ENCODE results near the gene REEP5.
A peak's percentile ranks its signal among the peaks of the same experiment; 100 is the strongest.
"Not testable (repeated sequence)": the region's sequence is repeated elsewhere in the genome, so short reads cannot be mapped to it uniquely, and the experiment has no call there.

Gene REEP5

DNA sequence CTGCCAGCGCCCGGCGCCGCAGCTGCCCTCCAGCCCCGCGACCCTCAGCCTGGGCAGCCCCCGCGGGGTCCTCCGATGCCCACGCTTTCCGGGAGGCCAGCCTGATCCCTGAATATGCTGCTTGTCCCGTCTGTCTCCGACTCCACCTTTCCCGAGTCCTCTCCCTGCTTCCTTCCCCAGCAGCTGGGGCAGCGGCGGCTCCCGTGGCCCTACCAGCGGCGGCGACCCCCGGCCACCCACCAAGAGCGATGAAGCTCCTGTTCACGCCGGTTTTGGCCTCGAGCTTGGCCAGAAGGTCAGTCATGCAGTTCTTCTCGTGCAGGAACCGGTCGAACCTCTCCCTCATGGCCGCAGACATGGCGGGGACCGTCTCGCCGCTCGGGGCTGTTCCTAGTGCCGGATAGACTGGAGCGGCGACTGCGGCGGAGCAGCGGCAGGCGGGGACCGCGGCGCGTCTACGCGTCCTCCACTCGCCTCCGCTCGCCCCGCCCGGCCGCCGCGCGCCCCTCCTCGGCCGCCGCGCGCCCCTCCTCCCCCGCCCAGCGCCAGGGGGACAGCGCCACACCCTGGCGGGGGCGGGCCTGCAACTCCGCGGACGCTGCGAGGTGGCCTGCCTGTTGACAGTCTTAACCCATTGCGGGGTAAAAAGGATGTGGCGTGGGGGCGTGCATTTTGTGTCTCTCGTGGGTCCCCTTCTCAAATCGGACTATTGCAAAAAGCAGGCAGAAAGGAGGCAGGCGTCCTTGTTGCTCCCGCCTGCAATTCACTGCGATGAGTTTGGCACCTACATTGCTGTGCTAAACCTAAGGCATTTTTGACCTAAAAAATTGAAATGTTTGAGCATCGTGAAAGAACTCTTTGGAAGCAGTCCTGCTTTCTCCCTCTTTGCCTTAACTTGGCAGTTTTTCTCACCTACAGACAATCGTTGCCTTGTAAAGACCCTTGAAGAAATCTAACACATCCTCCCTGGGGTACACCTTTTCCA, at the start of gene REEP5:
Gene REEP5 (minus strand): TSS at position 395 of the 985 bp plus-strand sequence. CDS start 37 bp downstream, at position 358.
- DNase-seq, result peak; percentile 81

DNA sequence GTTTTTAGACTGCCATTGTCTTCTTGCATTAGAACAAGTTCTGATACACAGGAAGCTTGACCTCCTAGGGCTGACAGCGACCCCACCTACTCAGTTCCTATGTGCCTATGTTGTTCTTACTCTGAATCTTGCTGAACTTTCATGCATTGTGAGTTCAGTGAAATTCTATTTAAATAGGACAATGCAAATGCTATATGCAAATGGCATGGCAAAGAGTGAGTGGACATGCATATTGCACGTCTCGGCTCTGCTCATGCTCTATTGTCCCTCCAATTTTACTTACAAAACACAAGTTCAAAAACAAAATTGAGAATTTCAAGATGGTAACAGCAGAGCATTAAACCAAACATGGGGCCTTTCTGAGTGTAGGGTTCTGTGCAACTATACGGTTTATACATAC, 49.2 kb upstream of the REEP5 start:
- DNase-seq, result no peak

DNA sequence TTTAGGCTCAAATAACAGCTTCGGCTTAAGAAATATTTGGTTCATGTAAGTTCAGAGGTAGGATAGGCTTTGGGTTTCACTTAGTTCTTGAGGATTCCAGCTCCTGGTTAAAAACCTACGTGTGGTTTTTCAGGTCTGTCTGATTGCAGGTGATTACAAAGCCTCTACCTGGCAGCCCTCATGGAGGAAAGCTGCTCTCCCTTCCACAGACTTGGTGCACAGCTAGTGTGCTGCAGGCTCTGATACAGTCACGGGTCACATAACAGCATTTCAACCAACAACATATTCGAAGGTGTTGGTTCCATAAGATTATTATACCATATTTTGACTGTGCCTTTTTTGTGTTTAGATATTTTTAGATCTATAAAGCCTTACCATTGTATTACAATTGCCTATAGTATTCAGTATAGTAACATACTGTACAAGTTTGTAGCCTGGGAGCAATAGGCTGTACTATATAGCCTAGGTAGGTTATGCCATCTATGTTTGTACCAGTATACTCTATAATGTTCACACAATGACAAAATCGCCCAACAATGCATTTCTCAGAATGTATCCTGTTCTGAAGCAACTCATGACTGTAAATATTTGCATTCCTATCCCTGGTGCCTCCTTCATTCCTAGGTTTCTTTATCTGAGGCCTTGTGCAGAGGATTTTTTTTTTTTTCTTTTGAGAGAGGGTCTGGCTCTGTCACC, 46.5 kb upstream of the REEP5 start:
- no peak for DNase-seq

DNA sequence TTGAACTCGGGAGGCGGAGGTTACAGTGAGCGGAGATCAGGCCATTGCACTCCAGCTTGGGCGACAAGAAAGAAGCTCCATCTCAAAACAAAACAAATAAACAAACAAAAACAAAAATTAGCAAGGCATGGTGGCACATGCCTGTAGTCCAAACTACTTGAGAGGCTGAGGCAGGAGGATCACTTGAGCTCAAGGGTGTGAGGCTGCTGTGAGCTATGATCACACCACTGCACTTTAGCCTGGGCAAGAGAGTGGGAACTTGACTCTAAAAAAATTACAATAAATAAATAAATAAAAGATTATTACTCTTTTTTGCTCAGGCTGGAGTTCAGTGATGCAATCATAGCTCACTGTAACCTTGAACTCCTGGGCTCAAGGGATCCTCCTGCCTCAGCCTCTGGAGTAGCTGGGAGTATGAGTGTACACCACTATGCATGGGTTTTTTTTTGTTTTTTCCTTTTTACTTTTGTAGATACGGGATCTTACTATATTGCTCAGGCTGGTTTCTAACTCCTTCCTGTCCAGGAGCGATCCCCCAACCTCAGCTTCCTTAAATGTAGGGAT, 45.6 kb upstream of the REEP5 start:
- no peak for DNase-seq

DNA sequence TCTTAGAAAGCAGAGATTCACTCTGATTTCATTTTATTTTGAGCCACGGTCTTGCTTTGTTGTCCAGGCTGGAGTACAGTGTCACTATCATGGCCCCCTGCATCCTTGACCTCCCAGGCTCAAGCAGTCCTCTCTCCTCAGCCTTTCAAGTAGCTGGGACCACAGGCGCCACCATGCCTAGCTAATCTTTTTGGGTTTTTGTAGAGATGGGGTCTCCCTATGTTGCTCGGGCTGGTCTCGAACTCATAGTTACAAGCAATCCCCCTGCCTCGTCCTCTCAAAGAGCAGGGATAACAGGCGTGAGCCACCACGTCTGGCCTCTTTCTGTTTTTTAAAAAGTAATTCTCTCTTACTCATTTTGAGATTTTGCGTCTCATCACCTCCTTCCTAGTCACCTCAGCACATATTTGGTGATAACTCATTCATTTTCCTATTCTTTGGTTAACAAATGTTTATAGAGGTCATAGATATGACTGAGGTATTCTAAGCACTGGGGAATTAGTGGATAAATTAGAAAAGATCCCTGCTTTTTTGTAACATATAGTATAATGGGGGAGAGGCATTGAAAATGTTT, 43.8 kb upstream of the REEP5 start:
- DNase-seq, result no peak

DNA sequence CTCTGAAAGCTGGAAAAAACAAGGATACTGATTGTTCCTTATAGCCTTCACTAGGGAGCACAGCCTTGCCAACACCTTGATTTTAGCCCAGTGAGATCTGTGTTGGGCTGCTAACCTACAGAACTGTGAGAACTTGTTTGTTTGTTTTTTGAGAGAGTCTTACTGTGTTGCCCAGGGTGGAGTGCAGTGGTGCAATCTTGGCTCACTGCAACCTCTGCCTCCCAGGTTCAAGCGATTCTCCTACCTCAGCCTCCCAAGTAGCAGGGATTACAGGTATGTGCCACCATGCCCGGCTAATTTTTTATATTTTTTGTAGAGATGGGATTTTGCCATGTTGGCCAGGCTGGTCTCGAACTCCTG, 41.3 kb upstream of the REEP5 start:
- DNase-seq, result not testable (repeated sequence)

DNA sequence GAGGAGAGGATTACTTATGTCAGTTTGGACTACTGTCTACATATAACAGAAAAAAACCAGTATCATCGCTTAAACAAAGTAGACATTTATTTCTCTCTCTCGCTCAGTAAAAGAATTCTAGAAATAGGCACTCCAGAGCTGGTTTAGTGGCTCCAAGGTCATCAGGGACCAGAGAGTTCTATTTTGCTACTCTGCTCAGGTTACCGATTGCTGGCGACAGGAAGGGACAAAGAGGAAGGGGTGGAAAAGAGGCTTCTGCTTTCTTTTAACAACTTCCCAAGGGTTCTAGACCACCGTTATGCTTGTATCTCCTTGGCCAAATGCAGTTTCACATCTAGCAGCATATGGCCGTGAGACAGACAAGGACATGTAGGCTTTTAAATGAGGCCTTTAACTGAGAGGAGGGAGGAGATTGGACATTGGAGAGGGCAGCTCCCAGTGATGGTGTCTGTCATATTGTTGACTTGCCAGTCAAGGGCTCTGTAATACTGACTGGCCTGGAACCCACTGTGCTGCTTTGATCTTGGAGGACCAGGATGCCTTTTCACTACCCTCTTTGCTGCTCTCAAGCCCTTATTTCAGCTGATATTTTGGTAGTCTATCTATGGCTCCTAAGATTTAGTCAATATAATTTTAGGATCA, 39.0 kb upstream of the REEP5 start:
- DNase-seq, result no peak

DNA sequence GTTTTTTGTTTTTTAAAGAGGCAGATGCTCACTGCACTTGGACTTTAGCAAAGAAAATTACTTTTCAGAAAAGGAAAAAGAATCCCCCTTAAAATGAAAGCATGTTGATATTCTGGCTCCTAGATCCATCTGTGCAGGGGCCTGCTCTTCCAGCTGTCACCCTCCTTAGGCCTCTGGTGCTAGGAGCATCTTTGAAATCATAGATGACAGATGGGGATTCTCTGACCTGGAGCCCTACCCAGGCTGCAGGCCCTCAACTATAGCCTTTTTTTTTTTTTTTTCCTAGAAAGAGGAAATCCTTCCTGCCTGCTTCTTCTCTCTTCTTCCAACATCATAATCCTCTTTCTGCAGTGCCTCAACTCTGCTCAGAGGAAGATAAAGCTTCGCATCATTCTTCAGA, 38.3 kb upstream of the REEP5 start:
- DNase-seq, result no peak

DNA sequence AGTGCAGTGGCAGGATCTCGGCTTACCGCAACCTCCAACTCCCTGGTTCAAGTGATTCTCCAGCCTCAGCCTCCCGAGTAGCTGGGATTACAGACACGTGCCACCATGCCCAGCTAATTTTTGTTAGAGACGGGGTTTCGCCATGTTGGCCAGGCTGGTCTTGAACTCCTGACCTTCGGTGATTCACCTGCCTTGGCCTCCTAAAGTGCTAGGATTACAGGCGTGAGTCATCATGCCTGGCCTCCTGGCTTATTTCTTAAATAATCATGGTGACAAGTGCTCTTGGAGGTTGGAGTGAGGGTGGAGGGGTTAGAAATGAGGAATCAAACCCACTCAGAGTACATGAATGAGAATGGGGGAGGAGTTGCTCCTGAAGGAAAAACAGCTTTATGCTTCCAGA, 37.8 kb upstream of the REEP5 start:
- DNase-seq, result not testable (repeated sequence)

DNA sequence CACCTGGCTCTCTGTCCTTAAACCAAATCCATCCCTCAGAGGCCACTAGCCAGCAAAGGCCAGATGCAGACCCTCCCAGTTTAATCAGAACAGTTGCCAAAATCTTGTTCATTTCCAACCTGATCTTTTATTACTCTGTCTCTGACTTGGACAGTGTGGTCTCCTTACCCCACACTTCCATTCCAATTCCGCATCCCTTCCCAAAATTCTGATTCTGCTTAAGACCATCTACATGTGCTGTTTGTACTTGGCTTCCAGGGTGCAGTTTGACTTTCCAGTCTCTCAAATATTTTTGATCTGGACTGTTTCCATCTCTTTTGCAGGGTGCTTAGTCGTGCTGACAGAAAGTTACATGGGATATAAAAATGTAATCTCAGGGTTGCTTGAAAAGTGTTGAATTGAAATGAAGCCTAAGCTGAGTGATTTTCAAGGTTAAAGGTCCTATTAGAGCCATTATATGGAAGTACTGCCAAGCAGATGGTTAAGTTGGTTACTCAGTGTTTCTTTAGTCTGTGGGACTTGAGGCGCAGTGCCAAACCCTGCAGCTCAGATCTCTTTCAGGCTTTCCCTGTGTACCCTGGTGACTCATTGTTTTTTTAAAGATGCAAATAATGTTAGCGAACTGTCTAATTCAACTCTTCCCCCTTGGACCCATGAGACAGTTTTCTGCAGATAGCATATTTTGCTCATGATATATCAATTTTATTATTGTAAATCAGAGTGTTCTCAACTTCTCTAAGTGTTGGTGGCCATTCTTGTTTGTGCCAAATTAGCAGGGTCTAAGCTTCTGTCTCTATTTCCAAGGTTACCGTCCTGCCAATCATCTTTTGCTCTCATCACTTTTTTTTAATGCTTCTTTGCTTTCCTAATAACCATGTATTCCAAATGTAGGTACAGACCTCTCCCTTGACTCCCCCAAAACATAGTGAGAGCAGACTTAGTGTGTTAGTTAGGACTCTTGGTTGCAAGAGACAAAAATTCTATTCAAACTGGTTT, 36.4 kb upstream of the REEP5 start:
- no peak for DNase-seq

DNA sequence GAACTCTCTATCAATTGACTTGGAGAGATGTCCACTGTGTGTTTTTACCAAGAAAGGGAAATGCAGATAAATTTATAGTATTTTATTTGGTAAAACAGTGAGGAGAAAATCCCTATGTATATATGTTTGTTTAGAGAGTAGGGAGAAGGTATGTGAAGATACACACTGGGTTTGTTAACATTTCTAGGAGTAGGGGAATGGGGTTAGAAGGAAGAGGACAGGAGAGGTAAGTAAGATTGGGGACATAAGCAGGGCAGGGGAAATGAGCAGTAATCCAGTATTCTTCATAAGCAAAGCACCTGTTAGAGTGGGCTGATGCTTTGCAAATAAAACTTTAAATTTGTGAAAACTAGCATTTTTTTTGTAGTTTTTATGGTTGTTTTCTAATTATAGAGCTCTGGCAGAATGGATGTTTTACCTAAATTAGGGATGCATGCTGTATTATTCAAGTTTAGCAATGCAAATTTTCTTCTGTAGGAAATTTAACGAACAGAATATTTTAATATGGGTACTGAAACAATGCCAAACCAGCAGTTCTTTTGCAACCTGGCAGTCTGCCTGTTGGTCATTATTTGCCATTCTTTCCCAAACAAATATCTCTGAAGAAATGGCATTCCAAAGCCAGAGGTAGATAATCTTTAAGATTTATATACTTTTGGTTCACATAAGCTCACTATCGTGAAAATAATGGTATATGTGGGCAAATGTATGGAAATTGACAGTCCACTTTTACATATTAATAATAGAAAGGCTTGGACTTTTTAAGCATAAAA, 35.2 kb upstream of the REEP5 start:
- no peak for DNase-seq

DNA sequence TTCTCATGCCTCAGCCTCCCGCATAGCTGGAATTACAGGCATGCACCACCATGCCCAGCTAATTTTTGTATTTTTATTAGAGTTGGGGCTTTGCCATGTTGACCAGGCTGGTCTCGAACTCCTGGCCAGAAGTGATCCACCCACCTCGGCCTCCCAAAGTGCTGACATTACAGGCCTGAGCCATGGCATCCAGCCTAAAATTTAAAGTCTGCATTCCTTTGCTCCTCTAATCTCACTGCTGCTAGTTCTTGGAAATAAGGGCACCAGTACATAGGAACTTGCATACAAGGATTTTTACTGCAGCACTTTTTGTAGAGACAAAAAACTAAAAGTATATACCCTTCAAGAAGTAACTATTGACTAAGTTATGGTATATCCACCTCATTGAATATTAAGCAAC, 34.6 kb upstream of the REEP5 start:
- no peak for DNase-seq

DNA sequence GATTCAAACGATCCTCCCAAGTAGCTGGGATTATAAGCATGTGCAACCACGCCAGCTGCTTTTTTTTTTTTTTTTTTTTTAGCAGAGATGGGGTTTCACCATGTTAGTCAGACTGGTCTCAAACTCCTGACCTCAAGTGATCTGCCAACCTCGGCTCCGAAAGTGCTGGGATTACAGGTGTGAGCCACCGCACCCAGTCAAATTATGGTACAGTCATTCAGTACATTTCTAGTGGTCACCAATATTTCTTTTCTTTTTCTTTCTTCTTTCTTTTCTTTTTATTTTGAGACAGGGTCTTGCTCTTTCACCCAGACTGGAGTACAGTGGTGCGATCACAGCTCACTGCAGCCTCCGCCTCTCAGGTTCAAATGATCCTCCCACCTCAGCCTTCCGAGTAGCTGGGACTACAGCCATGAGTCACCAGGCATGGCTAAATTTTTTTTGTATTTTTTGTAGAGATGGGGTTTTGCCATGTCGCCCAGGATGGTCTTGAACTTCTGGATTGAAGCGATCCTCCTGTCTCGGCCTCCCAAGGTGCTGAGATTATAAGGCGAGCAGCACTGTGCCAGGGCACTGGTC, 29.2 kb upstream of the REEP5 start:
- no peak for DNase-seq

DNA sequence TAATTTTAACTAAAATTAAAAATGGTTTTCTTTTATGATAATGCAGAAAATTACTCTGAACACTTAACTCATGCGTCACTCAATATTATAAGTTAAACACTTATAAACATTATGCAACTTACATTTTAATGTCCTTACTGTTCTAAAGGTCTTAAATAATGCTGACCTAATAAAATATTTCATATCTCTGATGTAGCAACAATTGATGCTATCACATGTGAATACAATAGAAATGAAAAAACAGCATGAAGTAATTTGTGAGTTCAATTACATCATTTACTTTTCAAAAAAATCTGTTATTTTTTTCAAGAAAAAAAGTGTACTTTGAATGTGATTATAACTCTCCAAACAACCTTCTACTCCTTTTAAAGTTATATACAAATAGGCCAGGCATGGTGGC, 26.4 kb upstream of the REEP5 start:
- DNase-seq, result no peak

DNA sequence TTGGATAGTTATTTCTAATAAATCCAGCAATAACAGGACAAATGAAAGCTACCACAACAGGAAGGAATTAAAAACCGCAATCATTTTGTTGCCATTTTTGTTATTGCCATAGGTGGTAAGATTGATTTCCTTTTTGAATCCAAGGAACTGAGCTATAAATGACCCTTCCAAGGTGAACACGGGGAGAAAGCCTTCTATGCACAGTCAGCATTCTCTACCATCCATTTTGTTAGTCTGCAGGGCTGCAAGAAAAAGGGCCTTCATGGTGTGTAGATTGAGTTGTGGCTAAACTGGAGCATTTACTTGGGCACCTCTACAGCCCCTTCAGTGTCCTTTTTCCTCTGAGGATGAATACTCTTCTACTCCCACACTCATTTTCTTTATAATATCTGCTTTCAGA, 18.6 kb upstream of the REEP5 start:
- no peak for DNase-seq

DNA sequence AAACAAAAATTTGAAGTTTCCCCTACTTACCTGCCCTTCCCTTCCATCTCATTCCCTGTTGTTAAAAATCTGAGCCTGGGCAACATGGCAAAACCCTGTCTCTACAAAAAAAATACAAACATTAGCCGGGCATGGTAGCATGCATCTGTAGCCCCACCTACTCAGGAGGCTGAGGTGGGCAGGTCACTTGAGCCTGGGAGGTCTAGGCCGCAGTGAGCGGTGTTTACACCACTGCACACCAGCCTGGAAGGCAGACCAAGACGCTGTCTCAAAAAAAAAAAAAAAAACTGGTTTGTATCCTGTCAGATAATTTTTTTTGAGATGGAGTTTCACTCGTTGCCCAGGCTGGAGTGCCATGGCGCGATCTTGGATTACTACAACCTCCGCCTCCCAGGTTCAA, 16.3 kb upstream of the REEP5 start:
- DNase-seq, result no peak

DNA sequence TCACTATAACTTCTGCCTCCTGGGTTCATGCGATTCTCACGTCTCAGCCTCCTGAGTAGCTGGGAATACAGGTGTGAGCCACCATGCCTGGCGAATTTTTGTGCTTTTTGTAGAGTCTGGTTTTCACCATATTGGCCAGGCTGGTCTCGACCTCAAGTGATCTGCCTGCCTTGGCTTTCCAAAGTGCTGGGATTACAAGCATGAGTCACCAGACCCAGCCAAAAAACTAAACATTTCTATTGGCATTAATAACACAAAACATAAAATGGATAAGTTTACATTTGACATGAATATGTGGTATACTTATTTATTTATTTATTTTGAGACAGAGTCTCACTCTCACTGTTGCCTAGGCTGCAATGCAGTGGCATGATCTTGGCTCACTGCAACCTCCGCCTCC, 13.6 kb upstream of the REEP5 start:
- DNase-seq, result no peak

DNA sequence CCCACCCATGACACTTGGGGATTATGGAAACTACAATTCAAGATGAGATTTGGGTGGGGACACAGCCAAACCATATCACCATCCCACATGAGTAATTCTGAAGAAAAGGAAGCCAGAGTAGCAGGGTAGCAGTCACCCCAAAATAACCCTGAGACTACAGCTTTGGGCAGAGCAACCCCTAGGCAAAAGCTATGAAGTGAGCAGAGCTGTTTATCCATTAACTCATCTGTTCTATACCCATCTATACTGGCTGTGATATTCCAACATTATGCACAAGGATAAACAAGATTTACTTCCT, 12.3 kb upstream of the REEP5 start:
- DNase-seq, result no peak

DNA sequence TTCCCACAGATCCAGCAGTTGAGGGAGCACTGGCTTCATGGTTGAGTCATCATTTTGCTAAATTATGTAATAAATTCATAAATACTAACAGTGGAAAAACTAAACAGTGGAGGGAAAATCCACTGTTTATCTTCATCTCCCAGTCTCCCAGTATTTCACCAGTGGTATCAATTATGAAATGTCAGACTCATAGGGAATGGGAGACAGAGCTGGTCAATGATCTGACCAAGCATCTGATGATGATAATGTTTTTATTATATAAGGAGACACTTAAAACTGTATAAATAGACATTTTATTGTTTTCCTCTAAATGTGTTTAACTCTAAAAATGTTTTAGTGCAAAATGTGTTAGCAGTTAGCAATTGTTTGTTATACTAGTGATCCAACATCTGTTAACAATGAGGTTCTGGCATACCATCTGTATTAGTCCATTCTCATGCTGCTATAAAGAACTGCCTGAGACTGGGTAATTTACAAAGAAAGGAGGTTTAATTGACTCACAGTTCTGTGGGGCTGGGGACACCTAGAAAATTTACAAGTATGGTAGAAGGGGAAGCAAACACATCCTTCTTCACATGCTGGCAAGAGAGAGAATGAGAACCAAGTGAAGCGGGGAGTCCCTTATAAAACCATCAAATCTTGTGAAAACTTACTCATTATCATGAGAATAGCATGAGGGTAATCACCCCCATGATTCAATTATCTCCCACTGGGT, 11.8 kb upstream of the REEP5 start:
- DNase-seq, result no peak

DNA sequence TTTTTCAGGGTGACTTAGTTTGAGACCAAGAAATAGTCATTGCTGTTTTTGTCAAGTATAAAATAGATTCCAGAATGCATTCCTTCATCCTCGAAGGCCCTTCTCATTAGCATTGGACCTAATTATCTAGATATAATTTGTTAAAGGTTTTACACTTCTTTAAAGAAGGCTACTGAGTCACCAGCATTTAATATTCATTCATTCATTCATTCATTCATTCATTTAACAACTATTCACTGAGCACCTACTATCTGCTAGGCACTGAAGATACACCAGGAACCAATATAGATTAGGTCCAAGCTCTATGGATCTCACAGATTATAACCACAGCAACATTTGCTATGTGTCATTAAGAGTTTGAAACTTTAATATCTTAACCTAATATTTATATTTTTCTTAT, 11.1 kb upstream of the REEP5 start:
- no peak for DNase-seq
